Renal cortical epithelial cell (primary cell): ENCODE measurements around the gene PCNT. TPM values are rescaled to one million over a fixed set of nuclear protein-coding genes. Genes with fewer than 3 reads are reported as not detected.
"Not testable (repeated sequence)": the region's sequence is repeated elsewhere in the genome, so short reads cannot be mapped to it uniquely, and the experiment has no call there.

Experiments used
- DNase-seq: peaks from one replicate; pipeline ENCODE4 v3.0.0-alpha.2; 2011; ENCODE audit warnings: low read depth
- total RNA-seq: library from RNA; depleted of rRNA; stranded (reverse); fragments of >200 nt; gene quantifications from 2 replicates; pipeline ENCODE4 v1.2.3, GENCODE V29; 2014

The PCNT gene
- total RNA-seq, 1 donor from 2014 or later = 27.1 TPM

GRCh38 chr21:46424621-46425020 lies 100.7 kb downstream of the PCNT start:
- DNase-seq = no peak

GRCh38 chr21:46425041-46425440 lies 101.1 kb downstream of the PCNT start:
- DNase-seq = no peak

GRCh38 chr21:46425571-46425970 lies 101.6 kb downstream of the PCNT start:
- no peak for DNase-seq

GRCh38 chr21:46426313-46427046 lies 102.5 kb downstream of the PCNT start:
- DNase-seq = no peak

- no peak for DNase-seq
Observed at GRCh38 chr21:46427516-46427915, 103.6 kb downstream of the PCNT start.

GRCh38 chr21:46428286-46428685 lies 104.3 kb downstream of the PCNT start:
- DNase-seq = no peak

- no peak for DNase-seq
Observed at GRCh38 chr21:46428987-46429710, 105.2 kb downstream of the PCNT start.

- DNase-seq = no peak
Observed at GRCh38 chr21:46429754-46430681, 106.1 kb downstream of the PCNT start.

- DNase-seq = no peak
Observed at GRCh38 chr21:46431448-46431847, 107.5 kb downstream of the PCNT start.

GRCh38 chr21:46431884-46432488 lies 108.0 kb downstream of the PCNT start:
- no peak for DNase-seq

- DNase-seq = not testable (repeated sequence)
Observed at GRCh38 chr21:46433116-46433515, 109.2 kb downstream of the PCNT start.

- DNase-seq = no peak
Observed at GRCh38 chr21:46434322-46434958, 110.5 kb downstream of the PCNT start.

- DNase-seq = no peak
Observed at GRCh38 chr21:46435786-46436227, 111.9 kb downstream of the PCNT start.

- no peak for DNase-seq
Observed at GRCh38 chr21:46436621-46437020, 112.7 kb downstream of the PCNT start.

GRCh38 chr21:46437096-46437498 lies 113.1 kb downstream of the PCNT start:
- DNase-seq = no peak

- DNase-seq = no peak
Observed at GRCh38 chr21:46437511-46437910, 113.6 kb downstream of the PCNT start.

GRCh38 chr21:46438241-46438640 lies 114.3 kb downstream of the PCNT start:
- DNase-seq = no peak

- DNase-seq = no peak
Observed at GRCh38 chr21:46439906-46440305, 116.0 kb downstream of the PCNT start.

- no peak for DNase-seq
Observed at GRCh38 chr21:46441331-46441730, 117.4 kb downstream of the PCNT start.

GRCh38 chr21:46441961-46442498 lies 118.1 kb downstream of the PCNT start:
- DNase-seq = no peak

- DNase-seq = no peak
Observed at GRCh38 chr21:46442938-46443337, 119.0 kb downstream of the PCNT start.
